H1 (cell line): ENCODE data around the gene IL36G. TPM values are rescaled to one million over a fixed set of nuclear protein-coding genes. Genes with fewer than 3 reads are reported as not detected.

Source experiments
- CTCF ChIA-PET: fragments of 300-600 bp; sonication (Branson Sonifier 250); formaldehyde crosslinking; loops from one replicate; lab custom pipeline; 2021; ENCODE audit not compliant: partially characterized antibody; lab: Charles Lee
- POLR2A ChIA-PET: fragments of 300-600 bp; sonication (Branson Sonifier 250); formaldehyde crosslinking; loops from one replicate; lab custom pipeline; 2021; ENCODE audit warnings: inconsistent platforms; ENCODE audit not compliant: partially characterized antibody; lab: Charles Lee
- DNase-seq, 2 experiments: peaks; one replicate each; pipeline versions ENCODE4 v3.0.0 to v3.0.0-alpha.2; 2010 to 2022; ENCODE audit warnings: low spot score in 2 of 2, low read depth in 1 of 2, mixed read lengths in 1 of 2
- FAIRE-seq: peaks from 2 replicates; lab custom pipeline; 2011; peaks lifted over from hg19 to GRCh38; lab: Jason Lieb, UNC
- H2AFZ ChIP-seq: 2 replicates; pipeline ENCODE4 v1.8.1; 2012; ENCODE audit warnings: low read length, inconsistent platforms
- H2AK5ac ChIP-seq: 2 replicates; pipeline ENCODE4 v1.6.1; 2013; ENCODE audit warnings: low read depth, low read length
- H2BK120ac ChIP-seq: replicated peaks from 2 replicates; pipeline ENCODE3; 2013; ENCODE audit warnings: low read depth, low read length, inconsistent platforms
- H2BK12ac ChIP-seq: 2 replicates; pipeline ENCODE4 v1.6.1; 2013; ENCODE audit warnings: low read depth, low read length
- H2BK15ac ChIP-seq: 2 replicates; pipeline ENCODE4 v1.6.1; 2013; ENCODE audit warnings: low read length
- H2BK20ac ChIP-seq: 2 replicates; pipeline ENCODE4 v1.6.1; 2013; ENCODE audit warnings: low read length
- H2BK5ac ChIP-seq: 2 replicates; pipeline ENCODE4 v1.6.1; 2013; ENCODE audit warnings: low read depth, low read length
- H3K14ac ChIP-seq: 2 replicates; pipeline ENCODE4 v1.6.1; 2013; ENCODE audit warnings: inconsistent platforms; ENCODE audit not compliant: insufficient read length
- H3K18ac ChIP-seq: 2 replicates; pipeline ENCODE4 v1.6.1; 2013; ENCODE audit warnings: low read length; ENCODE audit errors: extremely low read depth
- H3K23ac ChIP-seq: 2 replicates; pipeline ENCODE4 v1.6.1; 2013; ENCODE audit warnings: inconsistent platforms; ENCODE audit not compliant: insufficient read length
- H3K23me2 ChIP-seq: 2 replicates; pipeline ENCODE4 v1.6.1; 2013; ENCODE audit warnings: low read depth, low read length
- H3K27ac ChIP-seq: 2 replicates; pipeline ENCODE4 v1.6.1; 2011; ENCODE audit warnings: low read depth, low read length, inconsistent platforms
- H3K27me3 ChIP-seq, 4 experiments: replicated peaks in 1 of 4; 1 replicate in 1 of 4; 2 replicates in 3 of 4; pipeline versions ENCODE4 v1.6.1 to v1.8.1; 2011 to 2013; ENCODE audit warnings: low read length in 3 of 4, mild to moderate bottlenecking in 3 of 4, inconsistent platforms in 2 of 4, mixed read lengths in 2 of 4, moderate library complexity in 1 of 4; ENCODE audit not compliant: control insufficient read depth in 3 of 4, insufficient read depth in 3 of 4; ENCODE audit errors: extremely low read depth in 1 of 4
- H3K36me3 ChIP-seq, 4 experiments: 2 replicates each; pipeline versions ENCODE4 v1.6.1 to v1.8.1; 2011 to 2013; ENCODE audit warnings: mild to moderate bottlenecking in 4 of 4, low read length in 3 of 4, moderate library complexity in 2 of 4, control low read depth in 1 of 4, inconsistent platforms in 1 of 4; ENCODE audit not compliant: insufficient read depth in 4 of 4, control insufficient read depth in 2 of 4
- H3K4ac ChIP-seq: replicated peaks from 2 replicates; pipeline ENCODE3; 2013; ENCODE audit warnings: low read length, low read depth, mixed read lengths, inconsistent platforms; ENCODE audit not compliant: insufficient read length
- H3K4me1 ChIP-seq, 4 experiments: replicated peaks in 1 of 4; 1 replicate in 1 of 4; 2 replicates in 3 of 4; pipeline versions ENCODE4 v1.6.1 to v1.8.1; 2011 to 2013; ENCODE audit warnings: low read length in 3 of 4, inconsistent platforms in 2 of 4, mixed read lengths in 1 of 4; ENCODE audit not compliant: insufficient read depth in 4 of 4, control insufficient read depth in 3 of 4
- H3K4me2 ChIP-seq, 2 experiments: 2 replicates each; pipeline versions ENCODE4 v1.6.1 to v1.8.1; 2011 to 2013; ENCODE audit warnings: low read depth in 2 of 2, low read length in 2 of 2, control low read depth in 1 of 2, inconsistent platforms in 1 of 2, mild to moderate bottlenecking in 1 of 2; ENCODE audit not compliant: insufficient read depth in 1 of 2
- H3K4me3 ChIP-seq, 4 experiments: fragments of 200-600, 300-600 bp in 1 of 4; sonication (generic), shearing (Covaris generic), sonication (Bioruptor Twin) in 1 of 4; 2 replicates each; pipeline versions ENCODE4 v1.5.1 to v1.8.1; 2011 to 2016; ENCODE audit warnings: low read length in 4 of 4, low read depth in 3 of 4, control low read depth in 2 of 4, inconsistent platforms in 2 of 4, mild to moderate bottlenecking in 2 of 4, mixed read lengths in 1 of 4, moderate library complexity in 1 of 4; ENCODE audit not compliant: insufficient read depth in 2 of 4; ENCODE audit errors: extremely low read depth in 1 of 4
- H3K56ac ChIP-seq: replicated peaks from 2 replicates; pipeline ENCODE3; 2013; ENCODE audit warnings: low read depth, mild to moderate bottlenecking, mixed read lengths, low read length, inconsistent platforms; ENCODE audit not compliant: insufficient read length
- H3K79me1 ChIP-seq: 2 replicates; pipeline ENCODE4 v1.6.1; 2013; ENCODE audit warnings: low read depth, low read length, control low read depth
- H3K79me2 ChIP-seq, 2 experiments: 2 replicates each; pipeline versions ENCODE4 v1.6.1 to v1.8.1; 2012 to 2013; ENCODE audit warnings: low read length in 2 of 2, mild to moderate bottlenecking in 2 of 2, inconsistent platforms in 1 of 2; ENCODE audit not compliant: insufficient read depth in 2 of 2, control insufficient read depth in 1 of 2
- H3K9ac ChIP-seq, 4 experiments: replicated peaks in 1 of 4; 1 replicate in 1 of 4; 2 replicates in 3 of 4; pipeline versions ENCODE4 v1.6.1 to v1.8.1; 2011 to 2013; ENCODE audit warnings: low read depth in 3 of 4, low read length in 3 of 4, control low read depth in 2 of 4, mild to moderate bottlenecking in 2 of 4, moderate library complexity in 2 of 4, inconsistent platforms in 1 of 4; ENCODE audit errors: extremely low read depth in 1 of 4
- H3K9me3 ChIP-seq, 2 experiments: 2 replicates each; pipeline versions ENCODE4 v1.6.1 to v1.8.1; 2012 to 2013; ENCODE audit warnings: mild to moderate bottlenecking in 2 of 2, moderate library complexity in 2 of 2, control low read depth in 1 of 2, inconsistent platforms in 1 of 2, low read depth in 1 of 2, low read length in 1 of 2, mixed read lengths in 1 of 2; ENCODE audit not compliant: insufficient read depth in 2 of 2
- H4K20me1 ChIP-seq, 2 experiments: replicated peaks in 1 of 2; 2 replicates each; pipeline versions ENCODE3 to v1.8.1; 2011 to 2013; ENCODE audit warnings: inconsistent platforms in 2 of 2, low read length in 2 of 2, mild to moderate bottlenecking in 1 of 2; ENCODE audit not compliant: insufficient read depth in 2 of 2, control insufficient read depth in 1 of 2
- H4K5ac ChIP-seq: 2 replicates; pipeline ENCODE4 v1.6.1; 2013; ENCODE audit warnings: low read length, low read depth, mixed read lengths, inconsistent platforms; ENCODE audit not compliant: insufficient read length
- H4K8ac ChIP-seq: 2 replicates; pipeline ENCODE4 v1.8.0; 2013; ENCODE audit warnings: mild to moderate bottlenecking, moderate library complexity, low read length, inconsistent platforms; ENCODE audit not compliant: insufficient read depth; ENCODE audit errors: extremely low read depth
- H4K91ac ChIP-seq: replicated peaks from 2 replicates; pipeline ENCODE3; 2013; ENCODE audit warnings: low read length, mixed read lengths, inconsistent platforms; ENCODE audit not compliant: insufficient read length
- ASH2L ChIP-seq: fragments of 200-600, 300-600 bp; sonication (generic); IDR thresholded peaks from one replicate; pipeline ENCODE4 v1.7.1; 2017; ENCODE audit warnings: low read length
- CEBPB ChIP-seq: IDR thresholded peaks from 2 replicates; pipeline ENCODE4 v1.6.1; 2012; ENCODE audit warnings: low read depth, low read length
- EP300 ChIP-seq, 2 experiments: IDR thresholded peaks; 1 replicate in 1 of 2; 2 replicates in 1 of 2; pipeline ENCODE4 v1.6.1; 2011 to 2012; ENCODE audit warnings: low read depth in 2 of 2, low read length in 2 of 2, mild to moderate bottlenecking in 2 of 2, borderline replicate concordance in 1 of 2, inconsistent platforms in 1 of 2, moderate library complexity in 1 of 2
- HDAC6 ChIP-seq: IDR thresholded peaks from one replicate; pipeline ENCODE4 v1.7.1; 2012; ENCODE audit warnings: low read depth, mild to moderate bottlenecking, inconsistent platforms, low read length, moderate library complexity
- KDM4A ChIP-seq: IDR thresholded peaks from one replicate; pipeline ENCODE4 v1.7.1; 2012; ENCODE audit warnings: low read depth, mild to moderate bottlenecking, moderate library complexity, low read length, inconsistent platforms; ENCODE audit not compliant: severe bottlenecking
- KDM5A ChIP-seq: fragments of 200-600 bp; IDR thresholded peaks from 2 replicates; pipeline ENCODE4 v1.7.1; 2012; ENCODE audit warnings: mild to moderate bottlenecking, low read length, inconsistent platforms, mixed read lengths
- RNF2 ChIP-seq: fragments of 200-900, 300-1000 bp; sonication (generic); IDR thresholded peaks from 2 replicates; pipeline ENCODE4 v1.7.1; 2016; ENCODE audit warnings: borderline replicate concordance, low read depth, mild to moderate bottlenecking, antibody characterized with exemption, low read length; ENCODE audit not compliant: poor library complexity, severe bottlenecking; ENCODE audit errors: missing control alignments
- SAP30 ChIP-seq: fragments of 300-600 bp; sonication (generic); IDR thresholded peaks from 2 replicates; pipeline ENCODE4 v1.7.1; 2012; ENCODE audit warnings: low read length, moderate library complexity, mild to moderate bottlenecking, inconsistent platforms; ENCODE audit not compliant: insufficient read depth, insufficient replicate concordance
- SIN3A ChIP-seq, 2 experiments: IDR thresholded peaks in 1 of 2; conservative IDR thresholded peaks in 1 of 2; 2 replicates each; pipeline ENCODE4 v1.6.1; 2011 to 2012; ENCODE audit warnings: low read length in 2 of 2, improper control_type of control experiment in 1 of 2, low read depth in 1 of 2, mild to moderate bottlenecking in 1 of 2
- SP4 ChIP-seq: IDR thresholded peaks from 2 replicates; pipeline ENCODE4 v1.6.1; 2012; ENCODE audit warnings: low read length, inconsistent platforms
- SRF ChIP-seq: IDR thresholded peaks from 2 replicates; pipeline ENCODE4 v1.6.1; 2011; ENCODE audit warnings: mild to moderate bottlenecking, low read depth, low read length, moderate library complexity
- TBP ChIP-seq: IDR thresholded peaks from 2 replicates; pipeline ENCODE4 v1.6.1; 2011; ENCODE audit warnings: low read depth, low read length, improper control_type of control experiment
- WGBS, 2 experiments: shearing (Covaris generic) in 1 of 2; methylation state at CpG; one replicate each; pipeline versions ENCODE4 v1.1.6 to v1.1.7; 2013 to 2015; ENCODE audit warnings: low lambda C conversion rate in 2 of 2, mixed read lengths in 2 of 2, inconsistent platforms in 1 of 2, low coverage in 1 of 2, missing lambda C conversion rate in 1 of 2; ENCODE audit not compliant: insufficient replicate concordance in 2 of 2, insufficient coverage in 1 of 2, insufficient read length in 1 of 2; ENCODE audit errors: extremely low coverage in 1 of 2, missing lambda C conversion rate in 1 of 2; 5-methylcytosine and 5-hydroxymethylcytosine counted together
- polyA plus RNA-seq, 7 experiments: library from polyadenylated mRNA; depleted of rRNA in 3 of 7; stranded (reverse) in 5 of 7; unstranded in 2 of 7; fragments of >200 nt in 5 of 7; fragments of 200-250 nt in 2 of 7; gene quantifications; 1 replicate in 5 of 7; 2 replicates in 1 of 7; 4 replicates in 1 of 7; pipeline versions ENCODE4 v1.2.1 to v1.2.3, GENCODE V29; 2011 to 2013; ENCODE audit warnings: missing spikeins in 2 of 7, mixed read lengths in 2 of 7
- total RNA-seq: library from RNA; stranded (reverse); fragmentation: NEBNext Ultra II Directional; extraction: Animal tissue kit (Norgen Biotek cat#: 25700); gene quantifications from 2 replicates; pipeline ENCODE4 v1.2.1, GENCODE V29; 2021
- TF ChIP-seq, protein P1 (sequence below): IDR thresholded peaks from 2 replicates; pipeline ENCODE4 v1.6.1; 2012; ENCODE audit warnings: inconsistent platforms

IL36G gene
- total and polyA plus RNA-seq, 2 of the 8 experiments (the other 6 are each of a cell fraction or from before 2014, with no cell fraction given), result 0.39 TPM; not detected in 1

DNA sequence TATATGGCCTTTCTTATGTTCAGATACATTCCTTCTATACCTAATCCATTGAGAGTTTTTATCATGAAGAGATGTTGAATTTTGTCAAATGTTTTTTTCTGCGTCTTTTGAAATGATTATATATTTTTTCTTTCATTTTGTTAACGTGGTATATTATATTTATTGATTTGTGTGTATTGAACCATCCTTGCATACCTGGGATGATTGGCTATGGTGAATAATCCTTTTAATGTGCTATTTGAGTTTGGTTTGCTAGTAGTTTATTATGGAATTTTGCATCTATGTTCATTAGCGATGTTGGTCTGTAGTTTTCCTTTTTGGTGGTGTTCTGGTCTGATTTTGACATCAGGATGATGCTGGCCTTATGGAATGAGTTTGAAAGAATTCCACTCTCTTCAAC, 11.8 kb downstream of the IL36G start:
- H2BK12ac ChIP-seq, result no peak overlapping the region
- DNase-seq (no peak), FAIRE-seq (no peak)
- no peak overlapping the region for H2AFZ ChIP-seq
- no peak overlapping the region for H2BK5ac ChIP-seq
- H3K4me2 ChIP-seq, result no peak overlapping the region
- no peak overlapping the region for H2BK120ac ChIP-seq
- no peak overlapping the region for H2BK15ac ChIP-seq
- H3K27me3 ChIP-seq, result no peaks in the 10 kb centered on the region; a peak in 1 of 7 replicates
- no peaks in the 10 kb centered on the region for H3K79me1 ChIP-seq
- no peak overlapping the region for H3K18ac ChIP-seq
- H2BK20ac ChIP-seq, result no peak overlapping the region
- no peaks in the 10 kb centered on the region for H3K23me2 ChIP-seq
- no peak overlapping the region for H4K8ac ChIP-seq
- no peak overlapping the region for H3K14ac ChIP-seq
- H3K9me3 ChIP-seq, result peaks cover 2 to 5% of the 10 kb centered on the region in 2 experiments; a peak in 1 of 4 replicates
- no peak overlapping the region for H3K56ac ChIP-seq
- 82% methylated on average over 3 of the region's 3 CpGs; no CpG with 5 or more reads in 1 of the 2 experiments for WGBS, 2 experiments
- H3K27ac ChIP-seq, result no peak overlapping the region
- no peaks in the 10 kb centered on the region for H3K79me2 ChIP-seq
- no peaks in the 10 kb centered on the region for H4K20me1 ChIP-seq
- no peak overlapping the region for H3K4ac ChIP-seq
- ChIA-PET CTCF (no interaction called here), POLR2A (no interaction called here)
- no peak overlapping the region for H3K4me3 ChIP-seq
- H3K9ac ChIP-seq, result no peak overlapping the region
- H3K4me1 ChIP-seq, result no peaks in the 10 kb centered on the region
- H2AK5ac ChIP-seq, result no peak overlapping the region
- no peak overlapping the region for H3K23ac ChIP-seq
- no peak overlapping the region for H4K5ac ChIP-seq
- no peak overlapping the region for H4K91ac ChIP-seq
- no peaks in the 10 kb centered on the region for H3K36me3 ChIP-seq
- TF ChIP-seq RNF2 (no peak), KDM5A (no peak), ASH2L (no peak), SAP30 (no peak), TBP (no peak), SRF (no peak), KDM4A (no peak), EP300 (IDR thresholded peaks at IDR 0.05; ENCODE audit: borderline replicate concordance in 1 of 2, low read depth in 2 of 2, low read length in 2 of 2) (no peak), SIN3A (conservative IDR thresholded peaks at IDR 0.05 in 1 of 2, IDR thresholded peaks at IDR 0.05 in 1 of 2; ENCODE audit: low read depth in 1 of 2, low read length in 2 of 2) (no peak), SP4 (no peak), CEBPB (no peak), HDAC6 (no peak)
- TF ChIP-seq, protein P1, sequence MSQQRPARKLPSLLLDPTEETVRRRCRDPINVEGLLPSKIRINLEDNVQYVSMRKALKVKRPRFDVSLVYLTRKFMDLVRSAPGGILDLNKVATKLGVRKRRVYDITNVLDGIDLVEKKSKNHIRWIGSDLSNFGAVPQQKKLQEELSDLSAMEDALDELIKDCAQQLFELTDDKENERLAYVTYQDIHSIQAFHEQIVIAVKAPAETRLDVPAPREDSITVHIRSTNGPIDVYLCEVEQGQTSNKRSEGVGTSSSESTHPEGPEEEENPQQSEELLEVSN, result no peak
